ENCODE measurements around the gene MARCHF3. TPM values are rescaled to one million over a fixed set of nuclear protein-coding genes. Genes with fewer than 3 reads are reported as not detected.

The MARCHF3 gene
- total and polyA plus RNA-seq, 2 donors (not counting 3 experiments of a cell fraction or from before 2014, with no cell fraction given): 31.9 to 35.0 TPM

DNA sequence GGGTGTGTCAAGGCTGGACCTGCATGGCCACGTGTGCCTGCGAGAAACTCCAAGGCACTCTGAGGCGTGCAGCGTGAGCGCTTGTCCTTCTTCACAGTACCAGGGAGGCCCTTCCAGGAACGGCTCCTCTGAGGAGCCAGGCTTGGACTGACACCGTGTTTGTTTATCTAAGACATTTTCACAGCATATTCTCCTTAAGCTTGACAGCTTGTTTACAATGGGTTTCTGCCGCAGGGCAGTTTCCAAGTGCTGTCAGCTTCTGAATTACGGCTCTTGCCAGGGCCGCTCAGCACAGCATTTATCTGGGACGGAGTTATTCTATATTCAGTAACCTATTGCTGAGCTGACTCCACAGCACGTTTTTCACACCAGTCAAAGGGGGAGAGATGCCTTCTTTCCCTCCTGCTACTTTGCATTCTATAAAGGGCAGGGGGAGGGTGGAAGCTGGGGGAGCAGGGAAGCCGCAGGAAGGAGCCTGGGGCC is 155.0 kb downstream of the MARCHF3 start:
- Histone ChIP-seq H3K9ac (replicated peaks; ENCODE audit: extremely low read depth, insufficient read depth, low read length) (no peak overlapping the region), H3K27me3 (ENCODE audit: control insufficient read depth in 2 of 2, insufficient read depth in 2 of 2, low read length in 2 of 2) (no peaks in the 10 kb centered on the region), H3K36me3 (ENCODE audit: control insufficient read depth in 2 of 2, extremely low read depth in 1 of 2, insufficient read depth in 2 of 2, low read length in 2 of 2) (no peaks in the 10 kb centered on the region), H4K20me1 (replicated peaks; ENCODE audit: control insufficient read depth, extremely low read depth, insufficient read depth, low read length) (no peaks in the 10 kb centered on the region), H3K9me1 (replicated peaks; ENCODE audit: control insufficient read depth, extremely low read depth, insufficient read depth, low read length) (no peaks in the 10 kb centered on the region), H2AFZ (ENCODE audit: low read depth, low read length) (no peak overlapping the region), H3K4me2 (ENCODE audit: insufficient read depth, low read length) (no peak overlapping the region), H3K4me1 (ENCODE audit: control insufficient read depth, extremely low read depth, insufficient read depth, low read length) (peaks cover 11% of the 10 kb centered on the region), H3K4me3 (replicated peaks in 1 of 3; ENCODE audit: insufficient read depth in 1 of 3, low read depth in 1 of 3, low read length in 3 of 3) (no peak overlapping the region), H3K27ac (ENCODE audit: insufficient read depth, low read depth, low read length) (no peak overlapping the region), H3K79me2 (ENCODE audit: control insufficient read depth, insufficient read depth, low read length) (no peaks in the 10 kb centered on the region), H3K9me3 (replicated peaks; ENCODE audit: control insufficient read depth, insufficient read depth, low read length) (no peaks in the 10 kb centered on the region)
- BruUV-seq (replicated peaks): no TSS peak
- DNase-seq (ENCODE audit: low read depth, low spot score): no peak
- TF ChIP-seq CTCF (IDR thresholded peaks at IDR 0.05; ENCODE audit: extremely low read depth in 1 of 2, insufficient read depth in 1 of 2, low read depth in 1 of 2, low read length in 2 of 2): no peak
- TF ChIP-seq EZH2 (IDR thresholded peaks at IDR 0.05; ENCODE audit: borderline replicate concordance, low read depth, low read length, severe bottlenecking): no peak
- ChIA-PET CTCF (interaction anchor here (1.0 kb wide), 1 partner anchor 37 kb away, joined by 3 read pairs; no protein-coding TSS in a partner anchor), POLR2A (no interaction called here)
- dilution Hi-C loops (cut with MboI; ENCODE audit: extremely low pct_ligation_motif_present, low sequenced_read_pairs) (no loop called here), intact Hi-C loops (cut with micrococcal nuclease) (no loop called here)
- no peak for FAIRE-seq

DNA sequence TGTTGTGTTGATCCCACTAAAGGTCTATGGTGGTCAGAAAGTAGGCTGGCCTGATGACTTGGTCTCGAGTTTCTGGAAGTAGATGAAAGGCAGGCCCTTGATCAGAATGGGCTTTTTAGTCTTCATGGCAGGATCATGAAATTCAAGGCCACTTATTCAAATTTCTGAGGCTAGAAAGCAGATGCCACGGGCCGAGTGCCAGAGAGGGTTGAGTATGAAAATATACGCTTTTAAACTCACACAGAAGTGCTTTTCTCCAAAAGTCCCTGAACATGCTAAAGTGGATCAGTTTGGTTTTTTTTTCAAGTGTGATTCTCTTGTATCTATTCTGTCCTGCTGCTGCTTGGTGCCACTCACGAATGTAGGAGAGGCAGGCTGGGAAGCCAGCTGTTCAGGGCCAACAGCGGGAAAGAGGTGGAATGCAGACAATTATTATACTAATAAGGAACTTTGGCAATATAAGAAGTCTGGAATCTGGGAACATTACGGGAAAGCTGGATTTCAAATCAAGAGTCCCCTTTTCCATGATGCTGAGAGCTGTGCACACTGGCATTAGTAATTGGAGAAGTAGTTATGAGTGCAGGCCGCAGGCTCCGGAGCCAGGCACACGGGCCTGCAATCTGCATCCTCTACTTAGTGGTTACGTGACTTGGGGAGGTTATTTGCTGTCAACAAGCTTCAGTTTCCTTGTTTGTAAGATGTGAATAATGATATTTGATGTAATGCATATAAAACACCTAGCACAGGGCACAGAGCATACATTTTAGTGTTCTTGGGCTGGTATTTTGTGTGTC is 157.6 kb downstream of the MARCHF3 start:
- Histone ChIP-seq H3K79me2 (ENCODE audit: control insufficient read depth, insufficient read depth, low read length) (no peaks in the 10 kb centered on the region), H3K9ac (replicated peaks; ENCODE audit: extremely low read depth, insufficient read depth, low read length) (no peak overlapping the region), H3K36me3 (ENCODE audit: control insufficient read depth in 2 of 2, extremely low read depth in 1 of 2, insufficient read depth in 2 of 2, low read length in 2 of 2) (no peaks in the 10 kb centered on the region), H3K9me3 (replicated peaks; ENCODE audit: control insufficient read depth, insufficient read depth, low read length) (no peaks in the 10 kb centered on the region), H3K4me2 (ENCODE audit: insufficient read depth, low read length) (no peak overlapping the region), H3K9me1 (replicated peaks; ENCODE audit: control insufficient read depth, extremely low read depth, insufficient read depth, low read length) (no peaks in the 10 kb centered on the region), H2AFZ (ENCODE audit: low read depth, low read length) (no peak overlapping the region), H3K4me3 (replicated peaks in 1 of 3; ENCODE audit: insufficient read depth in 1 of 3, low read depth in 1 of 3, low read length in 3 of 3) (no peak overlapping the region), H3K4me1 (ENCODE audit: control insufficient read depth, extremely low read depth, insufficient read depth, low read length) (peaks cover 16% of the 10 kb centered on the region), H3K27me3 (ENCODE audit: control insufficient read depth in 2 of 2, insufficient read depth in 2 of 2, low read length in 2 of 2) (no peaks in the 10 kb centered on the region), H3K27ac (ENCODE audit: insufficient read depth, low read depth, low read length) (no peak overlapping the region), H4K20me1 (replicated peaks; ENCODE audit: control insufficient read depth, extremely low read depth, insufficient read depth, low read length) (no peaks in the 10 kb centered on the region)
- DNase-seq (ENCODE audit: low read depth, low spot score) (no peak), FAIRE-seq (no peak)
- no TSS peak for BruUV-seq (replicated peaks)
- POLR2A ChIA-PET: no interaction called here
- TF ChIP-seq MAX (IDR thresholded peaks at IDR 0.05; ENCODE audit: insufficient read depth, insufficient read length) (no peak), FOS (IDR thresholded peaks at IDR 0.05; ENCODE audit: borderline replicate concordance, insufficient read depth, low read length) (no peak), GATA2 (IDR thresholded peaks at IDR 0.05; ENCODE audit: insufficient read depth, insufficient read length, low read depth, low read length) (no peak), CTCF (IDR thresholded peaks at IDR 0.05; ENCODE audit: extremely low read depth in 1 of 2, insufficient read depth in 1 of 2, low read depth in 1 of 2, low read length in 2 of 2) (no peak), MYC (IDR thresholded peaks at IDR 0.05; ENCODE audit: low read depth, low read length) (no peak), EZH2 (IDR thresholded peaks at IDR 0.05; ENCODE audit: borderline replicate concordance, low read depth, low read length, severe bottlenecking) (no peak), JUN (IDR thresholded peaks at IDR 0.05; ENCODE audit: borderline replicate concordance, insufficient read depth, insufficient read length, low read depth) (no peak), POLR2A (IDR thresholded peaks at IDR 0.05; ENCODE audit: low read depth, low read length) (no peak), POLR2AphosphoS5 (IDR thresholded peaks at IDR 0.05; ENCODE audit: insufficient read depth, low read depth, low read length) (no peak)
- CTCF ChIA-PET: no interaction called here
- dilution Hi-C loops (cut with MboI; ENCODE audit: extremely low pct_ligation_motif_present, low sequenced_read_pairs): no loop called here
- intact Hi-C loops (cut with micrococcal nuclease): no loop called here

All from endothelial cell of umbilical vein (primary cell).